ENCODE data around the gene CNPY3. TPM values are rescaled to one million over a fixed set of nuclear protein-coding genes. Genes with fewer than 3 reads are reported as not detected.

CNPY3 gene
- total and polyA plus RNA-seq, 2 of the 13 experiments (the other 11 are each of a cell fraction or from before 2014, with no cell fraction given): 42.3 to 60.2 TPM

DNA sequence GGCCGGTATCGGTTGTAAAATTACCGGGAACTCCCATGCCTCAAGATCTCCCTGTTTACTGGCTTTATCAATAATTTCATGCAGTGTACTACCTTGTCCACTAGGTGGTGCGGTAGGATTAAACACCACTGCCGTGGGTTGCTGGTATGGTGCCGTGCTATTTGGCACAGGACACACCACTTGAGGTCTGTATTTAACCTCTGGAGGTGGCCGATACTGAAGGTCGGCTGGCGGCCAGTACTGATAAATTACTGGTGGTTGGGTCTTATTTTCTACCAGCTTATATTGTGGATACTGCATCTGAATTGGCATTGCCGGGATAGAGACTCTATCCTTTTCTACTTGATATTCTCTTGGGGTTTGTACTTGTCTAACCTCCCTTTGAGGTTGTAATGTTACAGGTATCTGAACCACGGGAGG is 27.7 kb upstream of the CNPY3 start (continued):
- TF ChIP-seq, protein P1, sequence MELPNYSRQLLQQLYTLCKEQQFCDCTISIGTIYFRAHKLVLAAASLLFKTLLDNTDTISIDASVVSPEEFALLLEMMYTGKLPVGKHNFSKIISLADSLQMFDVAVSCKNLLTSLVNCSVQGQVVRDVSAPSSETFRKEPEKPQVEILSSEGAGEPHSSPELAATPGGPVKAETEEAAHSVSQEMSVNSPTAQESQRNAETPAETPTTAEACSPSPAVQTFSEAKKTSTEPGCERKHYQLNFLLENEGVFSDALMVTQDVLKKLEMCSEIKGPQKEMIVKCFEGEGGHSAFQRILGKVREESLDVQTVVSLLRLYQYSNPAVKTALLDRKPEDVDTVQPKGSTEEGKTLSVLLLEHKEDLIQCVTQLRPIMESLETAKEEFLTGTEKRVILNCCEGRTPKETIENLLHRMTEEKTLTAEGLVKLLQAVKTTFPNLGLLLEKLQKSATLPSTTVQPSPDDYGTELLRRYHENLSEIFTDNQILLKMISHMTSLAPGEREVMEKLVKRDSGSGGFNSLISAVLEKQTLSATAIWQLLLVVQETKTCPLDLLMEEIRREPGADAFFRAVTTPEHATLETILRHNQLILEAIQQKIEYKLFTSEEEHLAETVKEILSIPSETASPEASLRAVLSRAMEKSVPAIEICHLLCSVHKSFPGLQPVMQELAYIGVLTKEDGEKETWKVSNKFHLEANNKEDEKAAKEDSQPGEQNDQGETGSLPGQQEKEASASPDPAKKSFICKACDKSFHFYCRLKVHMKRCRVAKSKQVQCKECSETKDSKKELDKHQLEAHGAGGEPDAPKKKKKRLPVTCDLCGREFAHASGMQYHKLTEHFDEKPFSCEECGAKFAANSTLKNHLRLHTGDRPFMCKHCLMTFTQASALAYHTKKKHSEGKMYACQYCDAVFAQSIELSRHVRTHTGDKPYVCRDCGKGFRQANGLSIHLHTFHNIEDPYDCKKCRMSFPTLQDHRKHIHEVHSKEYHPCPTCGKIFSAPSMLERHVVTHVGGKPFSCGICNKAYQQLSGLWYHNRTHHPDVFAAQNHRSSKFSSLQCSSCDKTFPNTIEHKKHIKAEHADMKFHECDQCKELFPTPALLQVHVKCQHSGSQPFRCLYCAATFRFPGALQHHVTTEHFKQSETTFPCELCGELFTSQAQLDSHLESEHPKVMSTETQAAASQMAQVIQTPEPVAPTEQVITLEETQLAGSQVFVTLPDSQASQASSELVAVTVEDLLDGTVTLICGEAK (IDR thresholded peaks at IDR 0.05): no peak
- TF ChIP-seq, protein P1 (CRISPR knock-in tag; IDR thresholded peaks at IDR 0.05): peak; percentile 61
- TF ChIP-seq GATA4 (IDR thresholded peaks at IDR 0.05; ENCODE audit: borderline replicate concordance, low read depth) (0 out of 2 replicates have a peak, but pooled peaks have one; percentile 13), FOXA1 (IDR thresholded peaks at IDR 0.05) (no peak), FOXA1 (CRISPR knock-in tag; IDR thresholded peaks at IDR 0.05) (peak; percentile 75), ZSCAN9 (CRISPR knock-in tag; IDR thresholded peaks at IDR 0.05; ENCODE audit: borderline replicate concordance) (peak; percentile 47; the same call in 1 of the 2 replicates), ZFYVE20 (CRISPR knock-in tag; IDR thresholded peaks at IDR 0.05; ENCODE audit: borderline replicate concordance, low read depth) (no peak), ARNTL (CRISPR knock-in tag; IDR thresholded peaks at IDR 0.05) (no peak), ETV5 (CRISPR knock-in tag; IDR thresholded peaks at IDR 0.05; ENCODE audit: borderline replicate concordance) (peak; percentile 49; the same call in 1 of the 2 replicates), KAT8 (CRISPR knock-in tag; IDR thresholded peaks at IDR 0.05) (peak; percentile 71; the same call in 1 of the 2 replicates), TEAD3 (CRISPR knock-in tag; optimal IDR thresholded peaks at IDR 0.05; ENCODE audit: borderline replicate concordance) (peak; percentile 92), STAG1 (CRISPR knock-in tag; IDR thresholded peaks at IDR 0.05) (peak; percentile 99), ZNF614 (CRISPR knock-in tag; IDR thresholded peaks at IDR 0.05; ENCODE audit: borderline replicate concordance) (peak; percentile 80; the same call in 1 of the 2 replicates), ZNF615 (CRISPR knock-in tag; IDR thresholded peaks at IDR 0.05; ENCODE audit: borderline replicate concordance) (0 out of 2 replicates have a peak, but pooled peaks have one; percentile 17), SMC3 (IDR thresholded peaks at IDR 0.05; ENCODE audit: low read length) (peak; percentile 92), CC2D1A (CRISPR knock-in tag; IDR thresholded peaks at IDR 0.05) (peak; percentile 74; the same call in 1 of the 2 replicates), GATAD2A (CRISPR knock-in tag; IDR thresholded peaks at IDR 0.05) (peak; percentile 77)
- TF ChIP-seq, protein P2, sequence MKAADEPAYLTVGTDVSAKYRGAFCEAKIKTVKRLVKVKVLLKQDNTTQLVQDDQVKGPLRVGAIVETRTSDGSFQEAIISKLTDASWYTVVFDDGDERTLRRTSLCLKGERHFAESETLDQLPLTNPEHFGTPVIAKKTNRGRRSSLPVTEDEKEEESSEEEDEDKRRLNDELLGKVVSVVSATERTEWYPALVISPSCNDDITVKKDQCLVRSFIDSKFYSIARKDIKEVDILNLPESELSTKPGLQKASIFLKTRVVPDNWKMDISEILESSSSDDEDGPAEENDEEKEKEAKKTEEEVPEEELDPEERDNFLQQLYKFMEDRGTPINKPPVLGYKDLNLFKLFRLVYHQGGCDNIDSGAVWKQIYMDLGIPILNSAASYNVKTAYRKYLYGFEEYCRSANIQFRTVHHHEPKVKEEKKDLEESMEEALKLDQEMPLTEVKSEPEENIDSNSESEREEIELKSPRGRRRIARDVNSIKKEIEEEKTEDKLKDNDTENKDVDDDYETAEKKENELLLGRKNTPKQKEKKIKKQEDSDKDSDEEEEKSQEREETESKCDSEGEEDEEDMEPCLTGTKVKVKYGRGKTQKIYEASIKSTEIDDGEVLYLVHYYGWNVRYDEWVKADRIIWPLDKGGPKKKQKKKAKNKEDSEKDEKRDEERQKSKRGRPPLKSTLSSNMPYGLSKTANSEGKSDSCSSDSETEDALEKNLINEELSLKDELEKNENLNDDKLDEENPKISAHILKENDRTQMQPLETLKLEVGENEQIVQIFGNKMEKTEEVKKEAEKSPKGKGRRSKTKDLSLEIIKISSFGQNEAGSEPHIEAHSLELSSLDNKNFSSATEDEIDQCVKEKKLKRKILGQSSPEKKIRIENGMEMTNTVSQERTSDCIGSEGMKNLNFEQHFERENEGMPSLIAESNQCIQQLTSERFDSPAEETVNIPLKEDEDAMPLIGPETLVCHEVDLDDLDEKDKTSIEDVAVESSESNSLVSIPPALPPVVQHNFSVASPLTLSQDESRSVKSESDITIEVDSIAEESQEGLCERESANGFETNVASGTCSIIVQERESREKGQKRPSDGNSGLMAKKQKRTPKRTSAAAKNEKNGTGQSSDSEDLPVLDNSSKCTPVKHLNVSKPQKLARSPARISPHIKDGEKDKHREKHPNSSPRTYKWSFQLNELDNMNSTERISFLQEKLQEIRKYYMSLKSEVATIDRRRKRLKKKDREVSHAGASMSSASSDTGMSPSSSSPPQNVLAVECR (CRISPR knock-in tag; IDR thresholded peaks at IDR 0.05; ENCODE audit: borderline replicate concordance): peak; percentile 53; the same call in 1 of the 2 replicates
